MCF 10A (cell line): Measurements from ENCODE around the gene PITPNB. TPM values are rescaled to one million over a fixed set of nuclear protein-coding genes. Genes with fewer than 3 reads are reported as not detected.

Experiments
- BruUV-seq: library from RNA; stranded (reverse); fragments of 400-500 nt; replicated peaks from 2 replicates; lab custom pipeline; 2021; lab: Mats Ljungman, UMichigan
- CTCF ChIA-PET: fragments of 300-600 bp; sonication (Branson Sonifier 250); formaldehyde crosslinking; extraction: SDS; loops from one replicate; lab custom pipeline; 2021; ENCODE audit warnings: antibody characterized with exemption, inconsistent platforms; lab: Yijun Ruan, JAX
- POLR2A ChIA-PET: fragments of 300-600, 350-650 bp; sonication (Branson Sonifier 250); formaldehyde crosslinking; extraction: SDS; loops from one replicate; lab custom pipeline; 2020; ENCODE audit warnings: antibody characterized with exemption, inconsistent platforms; lab: Yijun Ruan, JAX
- DNase-seq: peaks from one replicate; pipeline ENCODE4 v3.0.0-alpha.2; 2018; ENCODE audit not compliant: unreplicated experiment
- H3K27ac Mint-ChIP-seq: one replicate; pipeline ENCODE4 v1.8.0; 2022; ENCODE audit warnings: mild to moderate bottlenecking, low read depth, mixed read lengths; ENCODE audit not compliant: unreplicated experiment
- H3K27me3 Mint-ChIP-seq: one replicate; pipeline ENCODE4 v1.8.0; 2022; ENCODE audit warnings: mixed read lengths; ENCODE audit not compliant: insufficient read depth, unreplicated experiment
- H3K36me3 Mint-ChIP-seq: one replicate; pipeline ENCODE4 v1.8.0; 2022; ENCODE audit warnings: mild to moderate bottlenecking, moderate library complexity, mixed read lengths; ENCODE audit not compliant: insufficient read depth, unreplicated experiment
- H3K4me1 Mint-ChIP-seq: one replicate; pipeline ENCODE4 v1.8.0; 2022; ENCODE audit warnings: mixed read lengths; ENCODE audit not compliant: insufficient read depth, unreplicated experiment
- H3K4me3 Mint-ChIP-seq: one replicate; pipeline ENCODE4 v1.8.0; 2022; ENCODE audit warnings: mild to moderate bottlenecking, moderate library complexity, mixed read lengths; ENCODE audit not compliant: unreplicated experiment
- H3K9me3 Mint-ChIP-seq: one replicate; pipeline ENCODE4 v1.8.0; 2022; ENCODE audit warnings: mixed read lengths; ENCODE audit not compliant: unreplicated experiment
- intact Hi-C: fragments of 100-400 bp; cut with micrococcal nuclease; formaldehyde crosslinking; loops from 2 replicates; pipeline ENCODE4 v1.14.1; 2022
- total RNA-seq: library from RNA; stranded (reverse); gene quantifications from 2 replicates; pipeline ENCODE4 v1.2.3, GENCODE V29; 2022
- TF ChIP-seq, protein P1 (sequence below): fragments of 200-600 bp; IDR thresholded peaks from one replicate; pipeline ENCODE4 v1.8.0; 2022; ENCODE audit warnings: antibody characterized with exemption, mild to moderate bottlenecking; ENCODE audit not compliant: unreplicated experiment

PITPNB gene
- total RNA-seq, 1 experiment from 2014 or later, result 124 TPM

DNA sequence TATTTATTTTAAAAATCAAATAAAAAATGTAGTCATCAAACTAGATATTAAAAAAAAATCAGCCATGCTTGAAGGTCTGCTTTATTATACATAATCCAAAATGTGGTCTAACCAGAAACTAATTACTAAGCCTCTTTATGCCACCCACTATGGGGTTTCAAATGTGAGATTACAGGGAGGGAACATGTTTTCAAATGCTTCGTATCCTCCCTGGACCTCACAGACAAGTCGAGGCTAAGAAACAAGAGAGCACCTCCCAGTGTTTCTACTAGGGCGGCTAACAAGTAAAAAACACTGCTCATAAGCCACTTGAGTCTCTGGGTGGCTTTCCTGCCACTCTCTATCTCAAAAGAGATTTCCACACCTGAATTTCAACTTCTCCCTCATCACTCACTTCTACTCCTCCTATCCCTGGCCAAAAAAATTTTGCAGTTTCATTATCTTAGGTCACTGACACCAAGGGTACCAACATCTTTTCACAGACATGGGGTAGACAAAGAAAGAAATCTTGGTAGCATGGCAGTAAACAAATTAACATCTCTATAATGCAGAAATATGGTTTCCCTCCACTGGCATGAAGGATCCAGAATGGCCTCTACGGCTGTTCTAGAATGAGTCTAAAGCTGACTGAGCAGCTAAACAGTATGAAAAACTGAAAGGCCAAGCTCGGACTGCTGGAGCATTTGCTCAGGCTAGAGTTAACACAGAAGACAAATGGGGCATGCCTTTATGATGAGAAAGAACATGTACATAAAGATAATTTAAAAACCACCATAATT is 50.9 kb downstream of the PITPNB start:
- peaks cover 43% of the 10 kb centered on the region for H3K36me3 Mint-ChIP-seq
- H3K4me1 Mint-ChIP-seq, result peaks cover 35% of the 10 kb centered on the region
- no peak for DNase-seq
- no peak overlapping the region for H3K4me3 Mint-ChIP-seq
- intact Hi-C loops, result loop anchor here (10.0 kb wide), 1 partner anchor 143 kb away; no protein-coding TSS in a partner anchor
- ChIA-PET POLR2A (interaction anchor here (0.6 to 2.1 kb wide), 7 partner anchors 11 to 1401 kb away, joined by 3 to 11 read pairs (median 4); partner anchors contain the start of gene PITPNB), CTCF (interaction anchor here (0.6 to 2.1 kb wide), 6 partner anchors 13 to 138 kb away, joined by 3 to 7 read pairs (median 4); no protein-coding TSS in a partner anchor)
- no peaks in the 10 kb centered on the region for H3K9me3 Mint-ChIP-seq
- H3K27me3 Mint-ChIP-seq, result no peaks in the 10 kb centered on the region
- H3K27ac Mint-ChIP-seq, result peak overlapping the region; percentile 98
- no TSS peak for BruUV-seq
- TF ChIP-seq, protein P1, sequence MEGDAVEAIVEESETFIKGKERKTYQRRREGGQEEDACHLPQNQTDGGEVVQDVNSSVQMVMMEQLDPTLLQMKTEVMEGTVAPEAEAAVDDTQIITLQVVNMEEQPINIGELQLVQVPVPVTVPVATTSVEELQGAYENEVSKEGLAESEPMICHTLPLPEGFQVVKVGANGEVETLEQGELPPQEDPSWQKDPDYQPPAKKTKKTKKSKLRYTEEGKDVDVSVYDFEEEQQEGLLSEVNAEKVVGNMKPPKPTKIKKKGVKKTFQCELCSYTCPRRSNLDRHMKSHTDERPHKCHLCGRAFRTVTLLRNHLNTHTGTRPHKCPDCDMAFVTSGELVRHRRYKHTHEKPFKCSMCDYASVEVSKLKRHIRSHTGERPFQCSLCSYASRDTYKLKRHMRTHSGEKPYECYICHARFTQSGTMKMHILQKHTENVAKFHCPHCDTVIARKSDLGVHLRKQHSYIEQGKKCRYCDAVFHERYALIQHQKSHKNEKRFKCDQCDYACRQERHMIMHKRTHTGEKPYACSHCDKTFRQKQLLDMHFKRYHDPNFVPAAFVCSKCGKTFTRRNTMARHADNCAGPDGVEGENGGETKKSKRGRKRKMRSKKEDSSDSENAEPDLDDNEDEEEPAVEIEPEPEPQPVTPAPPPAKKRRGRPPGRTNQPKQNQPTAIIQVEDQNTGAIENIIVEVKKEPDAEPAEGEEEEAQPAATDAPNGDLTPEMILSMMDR, result no peak

DNA sequence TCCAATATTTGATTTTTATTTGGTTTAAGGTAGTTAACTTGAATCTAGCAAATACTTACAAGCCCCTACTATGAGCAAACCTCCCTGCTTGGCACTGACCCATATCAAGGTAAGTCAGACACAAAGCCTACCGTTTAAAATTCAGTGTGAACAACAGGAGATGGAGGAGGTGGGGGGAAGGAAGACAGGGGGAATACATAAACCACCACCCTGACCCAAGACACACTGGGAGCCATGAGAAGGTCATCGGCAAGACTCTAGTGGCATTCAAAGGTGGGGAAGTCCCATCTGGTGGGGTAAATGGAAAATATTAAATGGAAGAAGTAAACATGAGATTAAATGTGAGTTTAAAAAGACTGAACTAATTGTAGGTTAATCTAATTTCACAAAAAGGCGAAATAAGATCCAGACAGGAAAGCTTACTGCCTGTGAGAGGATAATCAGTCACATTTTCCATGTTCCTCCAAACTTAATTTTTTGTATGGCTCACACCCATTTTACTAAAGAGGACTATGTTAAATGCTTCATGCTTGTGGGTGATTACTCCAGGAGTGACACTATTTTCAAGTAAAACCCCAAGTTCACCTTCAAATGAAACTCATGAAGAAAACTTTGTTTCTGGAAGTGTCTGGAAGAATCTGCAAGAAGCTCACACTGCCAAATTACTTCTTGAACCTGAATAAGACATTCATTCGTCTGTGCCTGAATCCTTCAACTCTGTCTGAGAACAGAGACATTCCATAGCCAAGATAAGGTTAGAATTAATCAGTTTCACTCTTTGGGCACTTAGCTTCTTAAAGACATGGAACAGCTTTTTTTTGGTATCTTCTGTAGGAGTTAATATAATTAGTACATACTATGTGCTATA is 51.7 kb downstream of the PITPNB start:
- Mint-ChIP-seq H3K27me3 (no peaks in the 10 kb centered on the region), H3K4me1 (peaks cover 35% of the 10 kb centered on the region), H3K36me3 (peaks cover 43% of the 10 kb centered on the region), H3K27ac (peak overlapping the region; percentile 98), H3K4me3 (no peak overlapping the region), H3K9me3 (no peaks in the 10 kb centered on the region)
- ChIA-PET CTCF (interaction anchor here (0.6 to 2.1 kb wide), 5 partner anchors 14 to 1113 kb away, joined by 3 to 7 read pairs (median 4); no protein-coding TSS in a partner anchor), POLR2A (interaction anchor here (0.5 to 2.1 kb wide), 10 partner anchors 9 to 1400 kb away, joined by 3 to 11 read pairs (median 3); partner anchors contain the start of gene PITPNB)
- BruUV-seq, result no TSS peak
- TF ChIP-seq, protein P1, result no peak
- no peak for DNase-seq
- intact Hi-C loops, result loop anchor here (10.0 kb wide), 1 partner anchor 143 kb away; no protein-coding TSS in a partner anchor

DNA sequence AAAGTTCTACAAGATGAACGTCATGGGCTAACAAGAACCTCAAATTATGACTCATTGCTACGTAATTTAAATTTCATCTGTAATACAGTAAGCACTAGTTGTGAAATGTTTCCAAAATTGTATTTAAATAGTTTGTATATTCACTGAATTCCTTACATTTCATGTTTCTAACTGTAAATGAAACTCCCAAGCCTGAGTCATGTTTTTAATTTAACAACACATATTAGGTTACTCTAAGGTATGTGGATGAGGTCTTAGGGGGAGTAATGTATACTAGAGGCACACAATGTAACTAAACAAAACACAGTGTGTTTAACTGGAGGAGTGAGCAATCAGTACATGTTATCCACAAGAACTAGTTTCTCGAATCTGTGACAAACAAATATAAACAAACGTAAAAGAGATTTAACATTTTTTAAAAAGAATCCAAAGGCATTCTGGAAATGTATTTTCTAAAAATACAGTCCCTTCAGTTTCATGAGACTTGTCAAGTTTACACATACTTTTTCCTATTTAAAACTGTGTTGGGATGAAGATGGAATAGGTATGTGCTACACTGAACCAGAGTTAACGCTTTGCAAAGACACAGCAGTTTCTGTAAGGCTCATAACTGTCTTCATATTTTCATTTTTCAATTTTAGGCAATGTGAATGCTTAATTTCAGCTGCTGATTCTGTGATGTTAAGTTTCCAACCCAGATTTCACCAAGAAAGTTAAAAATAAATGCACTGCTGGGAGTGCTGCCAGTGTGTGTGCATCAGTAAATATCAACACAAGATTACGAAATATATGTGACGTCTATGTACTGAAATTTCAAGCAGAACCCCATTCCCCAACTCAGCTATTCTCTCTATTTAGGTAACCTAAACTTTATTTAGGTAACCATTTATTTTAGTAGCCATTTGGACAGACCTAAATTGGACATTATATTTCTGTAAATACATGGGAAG is 52.6 kb downstream of the PITPNB start:
- CTCF ChIA-PET, result interaction anchor here (0.6 to 2.1 kb wide), 3 partner anchors 15 to 1113 kb away, joined by 3 to 7 read pairs (median 4); no protein-coding TSS in a partner anchor
- H3K27me3 Mint-ChIP-seq, result no peaks in the 10 kb centered on the region

More for the DNA sequence above, 52.6 kb downstream of the PITPNB start:
- Mint-ChIP-seq H3K36me3 (peaks cover 43% of the 10 kb centered on the region), H3K9me3 (no peaks in the 10 kb centered on the region), H3K27ac (peak overlapping the region; percentile 98), H3K4me1 (peaks cover 35% of the 10 kb centered on the region), H3K4me3 (peak overlapping the region; percentile 33)
- DNase-seq, result peak; percentile 68
- TF ChIP-seq, protein P1, result no peak
- intact Hi-C loops, result loop anchor here (10.0 kb wide), 1 partner anchor 142 kb away; no protein-coding TSS in a partner anchor
- POLR2A ChIA-PET, result interaction anchor here (0.7 to 2.1 kb wide), 7 partner anchors 9 to 53 kb away, joined by 3 to 11 read pairs (median 4); partner anchors contain the start of gene PITPNB
- no TSS peak for BruUV-seq
